ENCODE results near the gene TNC. TPM values are rescaled to one million over a fixed set of nuclear protein-coding genes. Genes with fewer than 3 reads are reported as not detected.

Gene TNC
- total and polyA plus RNA-seq, 10 donors: 1.7 to 126 (median 47.9) TPM

DNA sequence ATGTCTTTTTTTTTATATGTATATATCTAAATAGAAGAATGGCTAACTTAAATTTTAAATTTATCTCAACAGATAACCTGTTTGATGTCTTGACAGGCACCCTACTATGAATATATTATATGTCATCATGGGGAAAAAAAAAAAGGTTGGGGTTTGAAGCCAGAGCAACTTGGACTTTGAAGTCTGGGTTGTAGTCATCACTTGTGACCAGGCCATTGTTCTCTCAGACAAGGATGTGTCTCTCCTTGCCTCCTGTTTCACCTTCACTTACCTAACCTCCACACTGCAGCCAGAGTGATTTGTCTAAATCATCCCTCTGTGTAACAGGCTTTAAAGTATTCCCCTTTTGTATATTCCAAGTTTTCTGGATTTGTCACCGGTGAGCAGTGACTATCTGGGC, 130.8 kb downstream of the TNC start:
- H3K36me3 ChIP-seq: no peaks in the 10 kb centered on the region
- peaks cover 0 to 23% (median 4%) of the 10 kb centered on the region in 6 donors for H3K4me1 ChIP-seq
- intact Hi-C loops (cut with DNase I; ENCODE audit: low total_unique reads): no loop called here
- no peak overlapping the region for H3K4me3 ChIP-seq
- no peak overlapping the region for H3K27ac ChIP-seq
- no peaks in the 10 kb centered on the region for H3K9me3 ChIP-seq
- 88 to 95% (median 93%) methylated on average over 1 of the region's 1 CpG for WGBS, 5 donors
- DNase-seq: no peak
- TF ChIP-seq, protein P1, sequence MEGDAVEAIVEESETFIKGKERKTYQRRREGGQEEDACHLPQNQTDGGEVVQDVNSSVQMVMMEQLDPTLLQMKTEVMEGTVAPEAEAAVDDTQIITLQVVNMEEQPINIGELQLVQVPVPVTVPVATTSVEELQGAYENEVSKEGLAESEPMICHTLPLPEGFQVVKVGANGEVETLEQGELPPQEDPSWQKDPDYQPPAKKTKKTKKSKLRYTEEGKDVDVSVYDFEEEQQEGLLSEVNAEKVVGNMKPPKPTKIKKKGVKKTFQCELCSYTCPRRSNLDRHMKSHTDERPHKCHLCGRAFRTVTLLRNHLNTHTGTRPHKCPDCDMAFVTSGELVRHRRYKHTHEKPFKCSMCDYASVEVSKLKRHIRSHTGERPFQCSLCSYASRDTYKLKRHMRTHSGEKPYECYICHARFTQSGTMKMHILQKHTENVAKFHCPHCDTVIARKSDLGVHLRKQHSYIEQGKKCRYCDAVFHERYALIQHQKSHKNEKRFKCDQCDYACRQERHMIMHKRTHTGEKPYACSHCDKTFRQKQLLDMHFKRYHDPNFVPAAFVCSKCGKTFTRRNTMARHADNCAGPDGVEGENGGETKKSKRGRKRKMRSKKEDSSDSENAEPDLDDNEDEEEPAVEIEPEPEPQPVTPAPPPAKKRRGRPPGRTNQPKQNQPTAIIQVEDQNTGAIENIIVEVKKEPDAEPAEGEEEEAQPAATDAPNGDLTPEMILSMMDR (IDR thresholded peaks at IDR 0.05 in 8 of 11, conservative IDR thresholded peaks at IDR 0.05 in 3 of 11): no peak
- peaks cover 0 to 5% (median 0%) of the 10 kb centered on the region in 7 donors for H3K27me3 ChIP-seq (replicated peaks in 1 of 7)

DNA sequence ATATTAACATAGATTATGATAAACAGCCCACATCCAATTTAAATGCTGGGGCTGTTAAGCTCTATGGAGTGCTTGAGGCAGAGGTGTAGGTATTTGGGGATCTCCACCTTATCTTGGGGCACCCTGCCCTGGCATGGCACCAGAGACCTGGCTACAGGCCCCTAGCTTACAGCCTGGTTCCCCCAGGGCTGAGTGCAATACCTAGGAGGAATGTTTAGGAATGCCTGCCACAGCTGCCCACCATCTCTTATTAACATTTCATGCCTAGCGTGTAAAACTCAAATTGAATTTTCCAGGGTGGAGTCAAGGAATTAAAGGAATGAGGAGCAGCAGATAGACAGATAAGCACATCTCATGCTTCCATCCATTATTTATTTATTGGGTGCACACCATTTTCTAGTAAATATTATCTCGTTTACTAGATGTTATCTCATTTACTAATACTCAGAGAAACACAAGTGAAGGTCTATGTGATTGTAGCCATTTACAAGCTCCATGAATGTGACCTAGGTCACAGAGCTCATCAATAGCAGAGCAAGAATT, 131.9 kb downstream of the TNC start:
- Histone ChIP-seq H3K27me3 (replicated peaks in 1 of 7) (peaks cover 0 to 5% (median 0%) of the 10 kb centered on the region in 7 donors), H3K27ac (no peak overlapping the region), H3K36me3 (no peaks in the 10 kb centered on the region), H3K9me3 (no peaks in the 10 kb centered on the region), H3K4me1 (peaks cover 0 to 23% (median 4%) of the 10 kb centered on the region in 6 donors), H3K4me3 (no peak overlapping the region)
- TF ChIP-seq, protein P1 (IDR thresholded peaks at IDR 0.05 in 8 of 11, conservative IDR thresholded peaks at IDR 0.05 in 3 of 11): no peak
- TF ChIP-seq POLR2AphosphoS5 (IDR thresholded peaks at IDR 0.05): no peak
- TF ChIP-seq POLR2A (IDR thresholded peaks at IDR 0.05): no peak
- no peak for DNase-seq
- intact Hi-C loops (cut with DNase I; ENCODE audit: low total_unique reads): no loop called here
- 64 to 75% (median 70%) methylated on average over 2 of the region's 2 CpGs for WGBS, 5 donors

DNA sequence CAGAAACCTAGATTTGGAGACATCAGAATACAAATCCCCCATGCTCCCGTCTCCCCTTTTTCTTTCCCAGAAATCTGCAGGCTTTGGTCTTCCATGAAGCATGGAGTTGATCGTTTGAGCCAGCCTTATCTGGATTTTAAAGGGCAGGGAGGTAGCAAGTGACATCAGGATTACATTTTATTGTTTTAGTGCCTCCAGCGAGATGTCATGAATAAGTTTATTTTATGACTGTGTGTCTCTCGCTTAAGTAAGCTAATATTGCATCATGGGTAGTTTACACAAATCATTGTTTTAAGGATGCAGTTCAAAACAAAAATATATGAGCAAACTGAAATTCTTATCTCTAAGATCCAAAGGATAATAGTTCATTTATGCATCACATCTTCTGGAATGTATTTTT, 136.9 kb downstream of the TNC start:
- Histone ChIP-seq H3K36me3 (no peaks in the 10 kb centered on the region), H3K27me3 (replicated peaks in 1 of 7) (peaks cover 0 to 5% (median 0%) of the 10 kb centered on the region in 7 donors), H3K27ac (no peak overlapping the region), H3K4me1 (no peaks in the 10 kb centered on the region), H3K4me3 (no peak overlapping the region), H3K9me3 (no peaks in the 10 kb centered on the region)
- intact Hi-C loops (cut with DNase I; ENCODE audit: low total_unique reads): no loop called here
- DNase-seq: no peak
- TF ChIP-seq POLR2A (IDR thresholded peaks at IDR 0.05) (no peak), POLR2AphosphoS5 (IDR thresholded peaks at IDR 0.05) (no peak)
- TF ChIP-seq, protein P1 (IDR thresholded peaks at IDR 0.05 in 8 of 11, conservative IDR thresholded peaks at IDR 0.05 in 3 of 11): no peak
- 88 to 91% (median 88%) methylated on average over 4 of the region's 4 CpGs for WGBS, 5 donors

DNA sequence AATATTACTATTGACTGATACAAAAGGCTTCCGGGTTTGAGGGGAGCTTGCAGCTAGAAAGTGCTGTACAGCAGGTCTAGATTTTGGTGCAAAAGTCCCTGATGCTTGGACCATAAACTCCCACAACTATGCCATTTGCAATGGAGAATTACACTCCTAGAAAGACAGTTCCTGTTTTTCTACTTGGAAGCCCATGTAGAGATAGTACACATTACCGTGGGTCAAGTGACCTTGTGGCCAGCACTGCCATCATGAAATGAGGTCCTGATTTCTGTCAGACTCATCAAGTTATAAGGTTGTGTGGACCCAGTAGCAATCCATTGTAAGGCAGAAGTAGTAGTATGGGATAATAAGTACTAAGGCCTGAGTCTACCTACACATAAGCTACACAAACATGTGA, 144.7 kb downstream of the TNC start:
- 64 to 76% (median 73%) methylated on average over 2 of the region's 2 CpGs for WGBS, 5 donors
- Histone ChIP-seq H3K36me3 (no peaks in the 10 kb centered on the region), H3K27me3 (replicated peaks in 1 of 7) (no peaks in the 10 kb centered on the region), H3K9me3 (no peaks in the 10 kb centered on the region), H3K4me1 (peaks cover 0 to 8% (median 0%) of the 10 kb centered on the region in 6 donors), H3K27ac (no peak overlapping the region), H3K4me3 (no peak overlapping the region)
- DNase-seq: no peak
- TF ChIP-seq, protein P1 (IDR thresholded peaks at IDR 0.05 in 8 of 11, conservative IDR thresholded peaks at IDR 0.05 in 3 of 11): no peak
- TF ChIP-seq POLR2A (IDR thresholded peaks at IDR 0.05) (no peak), POLR2AphosphoS5 (IDR thresholded peaks at IDR 0.05) (no peak)
- intact Hi-C loops (cut with DNase I; ENCODE audit: low total_unique reads): no loop called here

All from spleen (tissue), 11 donors.